ENCODE results near the gene S100A7A. TPM values are rescaled to one million over a fixed set of nuclear protein-coding genes. Genes with fewer than 3 reads are reported as not detected.

Gene S100A7A
- total and polyA plus RNA-seq, 2 of the 8 experiments (the other 6 are each of a cell fraction or from before 2014, with no cell fraction given), result not detected

DNA sequence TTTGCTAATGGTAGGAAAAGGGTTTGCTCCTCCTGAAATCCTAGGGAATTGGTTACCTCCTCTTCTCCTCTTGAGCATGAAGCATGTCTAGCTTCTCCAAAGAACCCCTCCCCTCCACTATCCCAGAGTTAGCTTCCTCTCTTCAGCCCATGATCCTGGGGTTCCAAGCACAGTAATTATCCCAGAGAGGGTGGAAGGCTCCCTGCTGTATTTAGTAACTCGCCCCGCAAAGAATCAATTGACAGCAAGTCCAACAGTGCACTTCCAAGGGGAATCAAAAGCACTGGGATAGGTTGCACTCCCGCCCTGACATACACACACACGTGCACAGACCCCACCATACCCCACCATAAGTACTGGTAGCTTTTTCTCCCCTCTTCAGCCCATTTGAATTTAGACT lies 28.5 kb upstream of the S100A7A start:
- no peak for DNase-seq (ENCODE audit: low read depth in 1 of 2, low spot score in 2 of 2)
- Histone ChIP-seq H2BK120ac (replicated peaks; ENCODE audit: low read depth, low read length) (no peak overlapping the region), H3K27me3 (replicated peaks in 1 of 4; ENCODE audit: control insufficient read depth in 3 of 4, extremely low read depth in 1 of 4, insufficient read depth in 3 of 4, low read length in 3 of 4) (peaks cover 0 to 2% (median 0%) of the 10 kb centered on the region in 4 experiments; a peak in 1 of 7 replicates), H2BK5ac (ENCODE audit: low read depth, low read length) (no peak overlapping the region), H4K20me1 (replicated peaks in 1 of 2; ENCODE audit: control insufficient read depth in 1 of 2, insufficient read depth in 2 of 2, low read length in 2 of 2) (no peaks in the 10 kb centered on the region), H3K79me2 (ENCODE audit: control insufficient read depth in 1 of 2, insufficient read depth in 2 of 2, low read length in 2 of 2) (no peaks in the 10 kb centered on the region), H3K56ac (replicated peaks; ENCODE audit: insufficient read length, low read depth, low read length) (no peak overlapping the region), H2BK15ac (ENCODE audit: low read length) (no peak overlapping the region), H3K79me1 (ENCODE audit: low read depth, low read length) (no peaks in the 10 kb centered on the region), H3K4ac (replicated peaks; ENCODE audit: insufficient read length, low read depth, low read length) (no peak overlapping the region), H3K23ac (ENCODE audit: insufficient read length) (no peak overlapping the region), H2AK5ac (ENCODE audit: low read depth, low read length) (no peak overlapping the region), H4K8ac (ENCODE audit: extremely low read depth, insufficient read depth, low read length) (no peak overlapping the region), H4K91ac (replicated peaks; ENCODE audit: insufficient read length, low read length) (no peak overlapping the region), H2BK12ac (ENCODE audit: low read depth, low read length) (no peak overlapping the region), H2AFZ (ENCODE audit: low read length) (no peak overlapping the region), H3K36me3 (ENCODE audit: control insufficient read depth in 2 of 4, insufficient read depth in 4 of 4, low read length in 3 of 4) (no peaks in the 10 kb centered on the region), H3K9me3 (ENCODE audit: insufficient read depth in 2 of 2, low read depth in 1 of 2, low read length in 1 of 2) (no peaks in the 10 kb centered on the region), H3K4me3 (ENCODE audit: extremely low read depth in 1 of 4, insufficient read depth in 2 of 4, low read depth in 3 of 4, low read length in 4 of 4) (no peak overlapping the region), H2BK20ac (ENCODE audit: low read length) (no peak overlapping the region), H3K14ac (ENCODE audit: insufficient read length) (no peak overlapping the region), H4K5ac (ENCODE audit: insufficient read length, low read depth, low read length) (no peak overlapping the region), H3K23me2 (ENCODE audit: low read depth, low read length) (no peaks in the 10 kb centered on the region), H3K18ac (ENCODE audit: extremely low read depth, low read length) (no peak overlapping the region), H3K4me1 (replicated peaks in 1 of 4; ENCODE audit: control insufficient read depth in 3 of 4, insufficient read depth in 4 of 4, low read length in 3 of 4) (no peaks in the 10 kb centered on the region), H3K27ac (ENCODE audit: low read depth, low read length) (no peak overlapping the region), H3K4me2 (ENCODE audit: insufficient read depth in 1 of 2, low read depth in 2 of 2, low read length in 2 of 2) (no peak overlapping the region), H3K9ac (replicated peaks in 1 of 4; ENCODE audit: extremely low read depth in 1 of 4, low read depth in 3 of 4, low read length in 3 of 4) (no peak overlapping the region)
- WGBS, 2 experiments (ENCODE audit: extremely low coverage in 1 of 2, insufficient coverage in 1 of 2, insufficient read length in 1 of 2, insufficient replicate concordance in 2 of 2, low coverage in 1 of 2, low lambda C conversion rate in 2 of 2, missing lambda C conversion rate in 1 of 2), result 86% methylated on average over 4 of the region's 4 CpGs; no CpG with 5 or more reads in 1 of the 2 experiments
- no peak for FAIRE-seq
- ChIA-PET POLR2A (ENCODE audit: partially characterized antibody) (no interaction called here), CTCF (ENCODE audit: partially characterized antibody) (interaction anchor here (0.8 to 2.3 kb wide), 4 partner anchors 12 to 115 kb away, joined by 3 to 10 read pairs (median 4); no protein-coding TSS in a partner anchor)
- TF ChIP-seq CHD1 (IDR thresholded peaks at IDR 0.05; ENCODE audit: low read depth, low read length) (no peak), BCL11A (IDR thresholded peaks at IDR 0.05; ENCODE audit: low read depth in 2 of 2, low read length in 2 of 2) (no peak), SAP30 (IDR thresholded peaks at IDR 0.05; ENCODE audit: insufficient read depth, insufficient replicate concordance, low read length) (no peak), KDM1A (IDR thresholded peaks at IDR 0.05; ENCODE audit: borderline replicate concordance, low read length) (no peak), CTBP2 (IDR thresholded peaks at IDR 0.05; ENCODE audit: borderline replicate concordance, insufficient read depth, insufficient read length, low read length) (no peak), PHF8 (conservative IDR thresholded peaks at IDR 0.05; ENCODE audit: low read depth, low read length) (no peak), TAF1 (IDR thresholded peaks at IDR 0.05; ENCODE audit: low read depth, low read length) (no peak), POU5F1 (IDR thresholded peaks at IDR 0.05; ENCODE audit: low read depth, low read length) (no peak), SIX5 (IDR thresholded peaks at IDR 0.05; ENCODE audit: low read depth, low read length) (no peak), SUZ12 (IDR thresholded peaks at IDR 0.05; ENCODE audit: low read length) (no peak)
- TF ChIP-seq, protein P1, sequence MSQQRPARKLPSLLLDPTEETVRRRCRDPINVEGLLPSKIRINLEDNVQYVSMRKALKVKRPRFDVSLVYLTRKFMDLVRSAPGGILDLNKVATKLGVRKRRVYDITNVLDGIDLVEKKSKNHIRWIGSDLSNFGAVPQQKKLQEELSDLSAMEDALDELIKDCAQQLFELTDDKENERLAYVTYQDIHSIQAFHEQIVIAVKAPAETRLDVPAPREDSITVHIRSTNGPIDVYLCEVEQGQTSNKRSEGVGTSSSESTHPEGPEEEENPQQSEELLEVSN (IDR thresholded peaks at IDR 0.05), result no peak
- TF ChIP-seq, protein P2, sequence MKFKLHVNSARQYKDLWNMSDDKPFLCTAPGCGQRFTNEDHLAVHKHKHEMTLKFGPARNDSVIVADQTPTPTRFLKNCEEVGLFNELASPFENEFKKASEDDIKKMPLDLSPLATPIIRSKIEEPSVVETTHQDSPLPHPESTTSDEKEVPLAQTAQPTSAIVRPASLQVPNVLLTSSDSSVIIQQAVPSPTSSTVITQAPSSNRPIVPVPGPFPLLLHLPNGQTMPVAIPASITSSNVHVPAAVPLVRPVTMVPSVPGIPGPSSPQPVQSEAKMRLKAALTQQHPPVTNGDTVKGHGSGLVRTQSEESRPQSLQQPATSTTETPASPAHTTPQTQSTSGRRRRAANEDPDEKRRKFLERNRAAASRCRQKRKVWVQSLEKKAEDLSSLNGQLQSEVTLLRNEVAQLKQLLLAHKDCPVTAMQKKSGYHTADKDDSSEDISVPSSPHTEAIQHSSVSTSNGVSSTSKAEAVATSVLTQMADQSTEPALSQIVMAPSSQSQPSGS (IDR thresholded peaks at IDR 0.05; ENCODE audit: low read length), result no peak
